Fibroblast of mammary gland (primary cell): ENCODE data around the gene PRR22.

ENCODE experiments used
- DNase-seq: peaks from one replicate; pipeline ENCODE4 v3.0.0-alpha.2; 2010; ENCODE audit warnings: low read depth
- H3K4me3 ChIP-seq: 2 replicates; pipeline ENCODE4 v1.5.1; 2011; ENCODE audit warnings: low read depth, mild to moderate bottlenecking, low read length, moderate library complexity; ENCODE audit not compliant: control insufficient read depth
- CTCF ChIP-seq: conservative IDR thresholded peaks from 2 replicates; pipeline ENCODE4 v1.5.1; 2011; ENCODE audit warnings: low read depth, low read length, inconsistent platforms; ENCODE audit not compliant: control insufficient read depth, insufficient read depth

The PRR22 gene

GRCh38 chr19:5784581-5785147, at the start of gene PRR22:
PRR22 (minus strand) TSS chr19:5784746; CDS start chr19:5784660, 86 bp downstream.
- no peak for TF ChIP-seq CTCF
- no peak for DNase-seq
- H3K4me3 ChIP-seq, result no peak within 1 kb of the TSS

- DNase-seq, result no peak
- H3K4me3 ChIP-seq, result no peak overlapping the region
- TF ChIP-seq CTCF, result no peak
These were observed 48.1 kb upstream of the PRR22 start for GRCh38 chr19:5832527-5833216.

GRCh38 chr19:5832061-5832460, 47.5 kb upstream of the PRR22 start:
- no peak for DNase-seq
- no peak for TF ChIP-seq CTCF
- no peak overlapping the region for H3K4me3 ChIP-seq

GRCh38 chr19:5831159-5831558, 46.6 kb upstream of the PRR22 start:
- no peak for TF ChIP-seq CTCF
- DNase-seq, result no peak
- H3K4me3 ChIP-seq, result no peak overlapping the region

- TF ChIP-seq CTCF, result no peak
- no peak overlapping the region for H3K4me3 ChIP-seq
These were observed 45.2 kb upstream of the PRR22 start for GRCh38 chr19:5829567-5830310.

GRCh38 chr19:5828661-5829566, 44.4 kb upstream of the PRR22 start:
- TF ChIP-seq CTCF, result no peak
- peak overlapping the region; percentile 81 for H3K4me3 ChIP-seq
- no peak for DNase-seq

More at GRCh38 chr19:5829567-5830310, 45.2 kb upstream of the PRR22 start:
- DNase-seq, result no peak
